ENCODE data around the gene PGRMC1.

DNA sequence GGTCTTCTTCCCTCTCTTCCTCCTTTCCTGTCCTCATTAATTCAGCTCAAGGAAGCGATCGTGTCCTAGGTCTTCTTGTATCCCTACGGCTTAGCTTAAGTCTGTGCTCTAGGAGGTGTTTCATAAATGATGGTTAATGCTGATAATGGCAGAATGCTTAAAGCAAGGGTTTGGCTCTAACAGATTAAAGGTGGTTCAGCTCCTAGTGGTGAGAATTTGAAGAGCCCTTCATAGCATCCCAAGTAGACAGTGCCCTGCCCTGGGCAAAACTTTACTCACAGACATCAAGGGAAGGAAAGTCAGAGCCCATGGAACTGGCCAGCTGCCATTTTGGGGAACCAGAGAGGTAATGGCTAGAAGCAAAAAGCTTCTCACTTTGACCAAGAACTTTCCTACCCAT lies 47.0 kb upstream of the PGRMC1 start:
- TF ChIP-seq POLR2AphosphoS5 (IDR thresholded peaks at IDR 0.05; ENCODE audit: insufficient read depth in 1 of 2, low read depth in 1 of 2) (no peak), POLR2A (IDR thresholded peaks at IDR 0.05) (no peak)
- TF ChIP-seq, protein P1, sequence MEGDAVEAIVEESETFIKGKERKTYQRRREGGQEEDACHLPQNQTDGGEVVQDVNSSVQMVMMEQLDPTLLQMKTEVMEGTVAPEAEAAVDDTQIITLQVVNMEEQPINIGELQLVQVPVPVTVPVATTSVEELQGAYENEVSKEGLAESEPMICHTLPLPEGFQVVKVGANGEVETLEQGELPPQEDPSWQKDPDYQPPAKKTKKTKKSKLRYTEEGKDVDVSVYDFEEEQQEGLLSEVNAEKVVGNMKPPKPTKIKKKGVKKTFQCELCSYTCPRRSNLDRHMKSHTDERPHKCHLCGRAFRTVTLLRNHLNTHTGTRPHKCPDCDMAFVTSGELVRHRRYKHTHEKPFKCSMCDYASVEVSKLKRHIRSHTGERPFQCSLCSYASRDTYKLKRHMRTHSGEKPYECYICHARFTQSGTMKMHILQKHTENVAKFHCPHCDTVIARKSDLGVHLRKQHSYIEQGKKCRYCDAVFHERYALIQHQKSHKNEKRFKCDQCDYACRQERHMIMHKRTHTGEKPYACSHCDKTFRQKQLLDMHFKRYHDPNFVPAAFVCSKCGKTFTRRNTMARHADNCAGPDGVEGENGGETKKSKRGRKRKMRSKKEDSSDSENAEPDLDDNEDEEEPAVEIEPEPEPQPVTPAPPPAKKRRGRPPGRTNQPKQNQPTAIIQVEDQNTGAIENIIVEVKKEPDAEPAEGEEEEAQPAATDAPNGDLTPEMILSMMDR (IDR thresholded peaks at IDR 0.05) = no peak

All from vagina (tissue), 2 donors.